Renal cortical epithelial cell (primary cell): Measurements from ENCODE around the gene PODN. TPM values are rescaled to one million over a fixed set of nuclear protein-coding genes. Genes with fewer than 3 reads are reported as not detected.

Source experiments
- DNase-seq: peaks from one replicate; pipeline ENCODE4 v3.0.0-alpha.2; 2011; ENCODE audit warnings: low read depth
- total RNA-seq: library from RNA; depleted of rRNA; stranded (reverse); fragments of >200 nt; gene quantifications from 2 replicates; pipeline ENCODE4 v1.2.3, GENCODE V29; 2014

The PODN gene
- total RNA-seq, 1 donor from 2014 or later: 0.40 TPM

- DNase-seq: no peak
Observed at GRCh38 chr1:53074313-53075154, 12.5 kb downstream of the PODN start.

- no peak for DNase-seq
Observed at GRCh38 chr1:53075206-53075605, 13.2 kb downstream of the PODN start.

- no peak for DNase-seq
Observed at GRCh38 chr1:53075761-53076163, 13.7 kb downstream of the PODN start.

- no peak for DNase-seq
Observed at GRCh38 chr1:53076165-53076564, 14.2 kb downstream of the PODN start.

GRCh38 chr1:53076721-53077598 is 14.9 kb downstream of the PODN start:
- no peak for DNase-seq

- DNase-seq: no peak
Observed at GRCh38 chr1:53077599-53077965, 15.6 kb downstream of the PODN start.

GRCh38 chr1:53078333-53079101 is 16.5 kb downstream of the PODN start:
- DNase-seq: no peak

GRCh38 chr1:53079251-53079650 is 17.2 kb downstream of the PODN start:
- DNase-seq: no peak

- DNase-seq: no peak
Observed at GRCh38 chr1:53080041-53080440, 18.0 kb downstream of the PODN start.

- no peak for DNase-seq
Observed at GRCh38 chr1:53080769-53081168, 18.8 kb downstream of the PODN start.

GRCh38 chr1:53081384-53082066 is 19.5 kb downstream of the PODN start:
- DNase-seq: no peak

GRCh38 chr1:53082826-53083455 is 20.9 kb downstream of the PODN start:
- no peak for DNase-seq

- DNase-seq: no peak
Observed at GRCh38 chr1:53083636-53084588, 21.9 kb downstream of the PODN start.

- no peak for DNase-seq
Observed at GRCh38 chr1:53084589-53084971, 22.6 kb downstream of the PODN start.

GRCh38 chr1:53085405-53085804 is 23.4 kb downstream of the PODN start:
- no peak for DNase-seq

- DNase-seq: no peak
Observed at GRCh38 chr1:53086491-53087070, 24.6 kb downstream of the PODN start.

GRCh38 chr1:53087332-53088285 is 25.6 kb downstream of the PODN start:
- DNase-seq: no peak

- no peak for DNase-seq
Observed at GRCh38 chr1:53088616-53089300, 26.7 kb downstream of the PODN start.
